Smooth muscle cell (in vitro differentiated cells): ENCODE data around the gene SLC28A1. TPM values are rescaled to one million over a fixed set of nuclear protein-coding genes. Genes with fewer than 3 reads are reported as not detected.
A peak's percentile ranks its signal among the peaks of the same experiment; 100 is the strongest.

ENCODE experiments used
- DNase-seq: peaks from one replicate; lab custom pipeline; 2025; ENCODE audit not compliant: unreplicated experiment; lab: John Stamatoyannopoulos, UW
- H2AFZ ChIP-seq: fragments of 200-600 bp; sonication (generic); 2 replicates; pipeline ENCODE4 v1.6.0; 2016; ENCODE audit warnings: antibody characterized with exemption, low read depth, mild to moderate bottlenecking
- H3F3A ChIP-seq: fragments of 200-600 bp; sonication (generic); 2 replicates; pipeline ENCODE4 v1.6.0; 2017; ENCODE audit warnings: antibody characterized with exemption, low read depth
- H3K27ac ChIP-seq: fragments of 200-600 bp; sonication (generic); 2 replicates; pipeline ENCODE4 v1.5.1; 2016; ENCODE audit warnings: low read depth, mild to moderate bottlenecking
- H3K27me3 ChIP-seq: fragments of 200-600 bp; sonication (generic); 2 replicates; pipeline ENCODE4 v1.6.1; 2016; ENCODE audit warnings: low read depth, mild to moderate bottlenecking
- H3K36me3 ChIP-seq: fragments of 200-600 bp; sonication (generic); 2 replicates; pipeline ENCODE4 v1.5.1; 2016; ENCODE audit warnings: low read depth
- H3K4me1 ChIP-seq: fragments of 200-600 bp; sonication (generic); 2 replicates; pipeline ENCODE4 v1.5.1; 2016; ENCODE audit warnings: low read depth
- H3K4me2 ChIP-seq: fragments of 200-600 bp; sonication (generic); 2 replicates; pipeline ENCODE4 v1.6.0; 2016; ENCODE audit warnings: mild to moderate bottlenecking
- H3K4me3 ChIP-seq: fragments of 200-600 bp; sonication (generic); 2 replicates; pipeline ENCODE4 v1.5.1; 2016; ENCODE audit warnings: mild to moderate bottlenecking
- H3K79me2 ChIP-seq: fragments of 200-600 bp; sonication (generic); 2 replicates; pipeline ENCODE4 v1.6.0; 2016; ENCODE audit warnings: low read depth, mild to moderate bottlenecking
- H3K9ac ChIP-seq: fragments of 200-600 bp; sonication (generic); 2 replicates; pipeline ENCODE4 v1.6.0; 2016; ENCODE audit warnings: low read depth
- H3K9me3 ChIP-seq: fragments of 200-600 bp; sonication (generic); replicated peaks from 2 replicates; pipeline ENCODE4 v1.5.1; 2016; ENCODE audit warnings: low read depth
- H4K20me1 ChIP-seq: fragments of 200-600 bp; sonication (generic); 2 replicates; pipeline ENCODE4 v1.6.0; 2016; ENCODE audit warnings: low read depth
- WGBS: methylation state at CpG from one replicate; pipeline ENCODE4 v1.1.7; 2016; ENCODE audit warnings: low lambda C conversion rate; 5-methylcytosine and 5-hydroxymethylcytosine counted together
- polyA plus RNA-seq: library from polyadenylated mRNA; unstranded; fragments of >200 nt; fragmentation: Nextera tagmentation; extraction: Ambion mirVana; gene quantifications from 2 replicates; pipeline ENCODE4 v1.2.1, GENCODE V29; 2016
- total RNA-seq: library from RNA; depleted of rRNA; stranded (reverse); fragments of >200 nt; gene quantifications from 2 replicates; pipeline ENCODE4 v1.2.3, GENCODE V29; 2014
- TF ChIP-seq, protein P1 (sequence below): fragments of 200-600 bp; sonication (generic); IDR thresholded peaks from 2 replicates; pipeline ENCODE4 v1.5.1; 2017; ENCODE audit warnings: borderline replicate concordance, mild to moderate bottlenecking, antibody characterized with exemption; ENCODE audit not compliant: insufficient read depth, poor library complexity, severe bottlenecking

Gene SLC28A1
- total and polyA plus RNA-seq, 2 experiments from 2014 or later = 0.09 TPM; not detected in 1

DNA sequence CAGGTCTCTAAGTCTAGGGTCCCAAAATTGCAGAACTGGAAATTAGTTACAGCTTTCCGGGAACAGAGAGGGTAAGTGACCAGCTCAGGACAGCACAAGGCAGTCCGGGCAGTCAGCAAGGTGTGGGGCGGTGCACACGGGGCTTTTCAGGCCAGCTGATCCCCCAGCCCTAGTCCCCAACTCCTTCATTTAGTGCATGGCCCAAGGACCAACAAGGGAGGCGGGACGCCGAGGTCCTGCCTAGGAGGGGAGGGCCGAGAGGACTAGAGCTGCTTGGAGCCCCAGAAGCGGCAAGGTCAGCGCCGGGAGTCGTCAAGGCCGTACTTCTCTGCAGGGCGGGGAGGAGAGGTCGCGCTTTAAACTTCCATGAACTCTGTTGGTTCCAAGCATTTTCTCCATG is 95.2 kb downstream of the SLC28A1 start:
- Histone ChIP-seq H3K27ac (no peak overlapping the region), H2AFZ (peak overlapping the region; percentile 89), H3K79me2 (peaks cover 10% of the 10 kb centered on the region), H3K27me3 (no peaks in the 10 kb centered on the region), H3K36me3 (no peaks in the 10 kb centered on the region), H3K9ac (no peak overlapping the region), H3K4me2 (peak overlapping the region; percentile 90), H3K4me3 (peak overlapping the region; percentile 81), H3F3A (peaks cover 3% of the 10 kb centered on the region), H3K4me1 (peaks cover 4% of the 10 kb centered on the region), H4K20me1 (peaks cover 24% of the 10 kb centered on the region), H3K9me3 (no peaks in the 10 kb centered on the region)
- TF ChIP-seq, protein P1, sequence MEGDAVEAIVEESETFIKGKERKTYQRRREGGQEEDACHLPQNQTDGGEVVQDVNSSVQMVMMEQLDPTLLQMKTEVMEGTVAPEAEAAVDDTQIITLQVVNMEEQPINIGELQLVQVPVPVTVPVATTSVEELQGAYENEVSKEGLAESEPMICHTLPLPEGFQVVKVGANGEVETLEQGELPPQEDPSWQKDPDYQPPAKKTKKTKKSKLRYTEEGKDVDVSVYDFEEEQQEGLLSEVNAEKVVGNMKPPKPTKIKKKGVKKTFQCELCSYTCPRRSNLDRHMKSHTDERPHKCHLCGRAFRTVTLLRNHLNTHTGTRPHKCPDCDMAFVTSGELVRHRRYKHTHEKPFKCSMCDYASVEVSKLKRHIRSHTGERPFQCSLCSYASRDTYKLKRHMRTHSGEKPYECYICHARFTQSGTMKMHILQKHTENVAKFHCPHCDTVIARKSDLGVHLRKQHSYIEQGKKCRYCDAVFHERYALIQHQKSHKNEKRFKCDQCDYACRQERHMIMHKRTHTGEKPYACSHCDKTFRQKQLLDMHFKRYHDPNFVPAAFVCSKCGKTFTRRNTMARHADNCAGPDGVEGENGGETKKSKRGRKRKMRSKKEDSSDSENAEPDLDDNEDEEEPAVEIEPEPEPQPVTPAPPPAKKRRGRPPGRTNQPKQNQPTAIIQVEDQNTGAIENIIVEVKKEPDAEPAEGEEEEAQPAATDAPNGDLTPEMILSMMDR = no peak
- no peak for DNase-seq
- 20% methylated on average over 16 of the region's 16 CpGs for WGBS

DNA sequence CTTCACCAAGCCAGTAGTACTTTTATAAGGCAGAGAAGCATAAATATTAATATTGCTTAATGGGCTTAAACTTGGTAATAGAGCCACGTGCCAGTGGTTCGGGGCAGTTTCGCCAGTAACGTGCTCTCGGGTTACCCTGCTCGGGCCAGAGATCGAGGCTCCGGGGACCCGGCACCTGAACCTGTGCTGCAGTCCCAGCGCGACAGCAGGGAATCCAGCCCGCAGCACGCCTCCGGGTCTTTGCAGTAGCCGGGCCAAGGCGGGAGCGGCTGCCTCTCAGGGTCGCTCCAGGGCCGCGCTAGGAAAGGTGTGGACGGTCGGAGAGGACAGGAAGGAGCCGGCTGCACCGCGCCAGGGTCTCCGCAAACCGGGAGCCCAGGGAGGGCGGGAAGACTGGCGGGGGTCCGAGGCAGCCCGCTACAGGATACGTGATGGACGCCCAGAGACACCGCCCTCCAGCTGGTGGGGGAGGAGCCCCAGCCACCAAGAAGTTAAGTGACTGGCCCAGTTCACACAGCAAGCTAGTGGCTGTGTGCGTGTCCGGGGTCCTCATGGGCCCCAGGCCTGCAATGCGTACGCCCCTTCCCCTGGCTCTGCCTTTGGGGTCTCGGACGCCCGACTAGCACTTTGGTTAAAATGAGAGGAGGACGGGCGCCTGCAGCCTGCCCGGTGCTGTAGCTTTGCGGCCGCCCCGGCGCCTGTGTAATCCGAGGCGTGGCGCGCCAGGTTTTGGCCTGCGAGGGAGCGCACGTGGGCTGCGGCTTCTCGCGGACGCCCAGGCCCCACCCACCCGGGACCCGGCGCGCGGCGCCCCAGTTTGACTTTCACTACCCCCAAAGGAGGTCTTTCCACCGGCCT is 96.0 kb downstream of the SLC28A1 start:
- Histone ChIP-seq H4K20me1 (peaks cover 31% of the 10 kb centered on the region), H3K27me3 (no peaks in the 10 kb centered on the region), H3K36me3 (no peaks in the 10 kb centered on the region), H3K4me2 (peak overlapping the region; percentile 90), H3K9ac (peak overlapping the region; percentile 71), H3K4me1 (peaks cover 4% of the 10 kb centered on the region), H3K79me2 (peaks cover 15% of the 10 kb centered on the region), H3K9me3 (no peaks in the 10 kb centered on the region), H2AFZ (peak overlapping the region; percentile 89), H3K27ac (peak overlapping the region; percentile 76), H3K4me3 (peak overlapping the region; percentile 81), H3F3A (peaks cover 3% of the 10 kb centered on the region)
- TF ChIP-seq, protein P1 = peak; percentile 2
- WGBS = 2% methylated on average over 57 of the region's 66 CpGs
- DNase-seq = peak; percentile 86

DNA sequence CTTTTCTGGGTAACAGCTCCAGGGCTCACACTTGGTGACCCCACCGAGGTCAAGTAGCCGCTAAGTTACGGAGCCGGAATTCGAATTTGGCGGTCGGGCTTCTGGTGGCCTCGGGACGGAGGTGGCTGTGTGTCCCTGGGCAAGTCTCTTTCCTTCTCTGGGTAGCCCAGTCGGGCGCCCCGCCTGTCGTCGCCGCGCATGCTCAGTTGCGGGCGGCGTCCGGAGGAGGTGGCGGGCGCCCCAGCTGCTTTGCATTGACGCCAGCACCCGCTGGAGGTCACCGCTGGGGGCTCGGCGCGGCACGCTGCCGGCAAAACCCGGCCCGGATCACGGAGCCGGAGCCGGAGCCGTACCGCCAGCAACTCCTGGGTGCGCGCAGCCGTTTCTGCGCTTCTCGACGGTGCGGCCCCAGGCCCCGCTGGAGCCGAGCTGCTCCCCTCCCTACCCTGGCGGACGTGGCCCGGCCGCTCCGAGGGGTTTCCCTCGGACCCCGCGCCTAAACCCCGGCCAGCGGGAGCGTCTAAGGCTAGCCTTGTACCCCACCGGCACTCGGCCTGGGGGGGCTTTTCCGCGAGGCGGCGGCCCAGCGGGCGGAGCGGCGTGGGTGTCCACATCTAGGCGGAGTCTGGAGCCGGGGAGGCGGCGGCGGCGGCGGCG is 96.7 kb downstream of the SLC28A1 start:
- DNase-seq = peak; percentile 86
- peak overlapping the region; percentile 90 for H3K4me2 ChIP-seq
- peak overlapping the region; percentile 71 for H3K9ac ChIP-seq
- H3K9me3 ChIP-seq = no peaks in the 10 kb centered on the region
- H3F3A ChIP-seq = peaks cover 3% of the 10 kb centered on the region
- TF ChIP-seq, protein P1 = peak; percentile 15
- no peaks in the 10 kb centered on the region for H3K36me3 ChIP-seq
- H3K27me3 ChIP-seq = no peaks in the 10 kb centered on the region
- H3K27ac ChIP-seq = peak overlapping the region; percentile 76
- H2AFZ ChIP-seq = peak overlapping the region; percentile 89
- peak overlapping the region; percentile 81 for H3K4me3 ChIP-seq
- 2% methylated on average over 71 of the region's 75 CpGs for whole genome bisulfite sequencing
- peaks cover 4% of the 10 kb centered on the region for H3K4me1 ChIP-seq
- peaks cover 39% of the 10 kb centered on the region for H4K20me1 ChIP-seq
- peaks cover 18% of the 10 kb centered on the region for H3K79me2 ChIP-seq
